SK-N-SH (cell line): ENCODE data around the gene BOC. TPM values are rescaled to one million over a fixed set of nuclear protein-coding genes. Genes with fewer than 3 reads are reported as not detected.

Source experiments
- CTCF ChIA-PET: fragments of 300-600, 350-600 bp; formaldehyde crosslinking; extraction: SDS; loops from one replicate; lab custom pipeline; 2021; lab: Yijun Ruan, JAX
- POLR2A ChIA-PET: fragments of 350-600 bp; sonication (Branson Sonifier 250); formaldehyde crosslinking; extraction: SDS; loops from one replicate; lab custom pipeline; 2020; ENCODE audit warnings: antibody characterized with exemption, inconsistent platforms; lab: Yijun Ruan, JAX
- DNase-seq: peaks from one replicate; pipeline ENCODE4 v3.0.0; 2012
- H2AFZ ChIP-seq: fragments of 200-600 bp; sonication (generic); 2 replicates; pipeline ENCODE4 v1.8.1; 2016; ENCODE audit warnings: antibody characterized with exemption, mild to moderate bottlenecking, low read depth
- H3F3A ChIP-seq: fragments of 200-600 bp; sonication (generic); replicated peaks from 2 replicates; pipeline ENCODE3; 2016; ENCODE audit warnings: antibody characterized with exemption, mild to moderate bottlenecking; ENCODE audit not compliant: insufficient read depth
- H3K27ac ChIP-seq, 2 experiments: fragments of 200-500 bp in 1 of 2; fragments of 200-600 bp in 1 of 2; sonication (Bioruptor generic) in 1 of 2; sonication (generic), shearing (Covaris generic) in 1 of 2; 2 replicates each; pipeline versions ENCODE4 v1.5.1 to v1.6.1; 2014 to 2016; ENCODE audit warnings: low read depth in 2 of 2, inconsistent platforms in 1 of 2, low read length in 1 of 2, mild to moderate bottlenecking in 1 of 2, mixed read lengths in 1 of 2
- H3K27me3 ChIP-seq: fragments of 200-600 bp; sonication (generic), shearing (Covaris generic); 2 replicates; pipeline ENCODE4 v1.6.1; 2016; ENCODE audit warnings: mixed run types; ENCODE audit not compliant: insufficient read depth
- H3K36me3 ChIP-seq, 2 experiments: fragments of 200-500 bp in 1 of 2; fragments of 200-600 bp in 1 of 2; sonication (Bioruptor generic) in 1 of 2; sonication (generic) in 1 of 2; replicated peaks in 1 of 2; 2 replicates each; pipeline versions ENCODE3 to v1.5.1; 2014 to 2016; ENCODE audit warnings: low read length in 1 of 2, mild to moderate bottlenecking in 1 of 2; ENCODE audit not compliant: insufficient read depth in 2 of 2, control insufficient read depth in 1 of 2
- H3K4me1 ChIP-seq, 2 experiments: fragments of 200-500 bp in 1 of 2; fragments of 200-600 bp in 1 of 2; sonication (Bioruptor generic) in 1 of 2; sonication (generic), shearing (Covaris generic) in 1 of 2; 2 replicates each; pipeline versions ENCODE4 v1.5.1 to v1.6.1; 2014 to 2016; ENCODE audit warnings: low read depth in 1 of 2, low read length in 1 of 2, mixed run types in 1 of 2; ENCODE audit not compliant: insufficient read depth in 2 of 2, control insufficient read depth in 1 of 2
- H3K4me2 ChIP-seq: fragments of 200-600 bp; sonication (generic), shearing (Covaris generic); 2 replicates; pipeline ENCODE4 v1.6.1; 2017; ENCODE audit warnings: mixed run types
- H3K4me3 ChIP-seq, 2 experiments: fragments of 200-500 bp in 1 of 2; fragments of 200-600 bp in 1 of 2; sonication (Bioruptor generic) in 1 of 2; sonication (generic), shearing (Covaris generic) in 1 of 2; 2 replicates each; pipeline versions ENCODE4 v1.5.1 to v1.8.1; 2014 to 2016; ENCODE audit warnings: low read depth in 2 of 2, inconsistent platforms in 1 of 2, low read length in 1 of 2, mild to moderate bottlenecking in 1 of 2, mixed read lengths in 1 of 2, moderate library complexity in 1 of 2
- H3K79me2 ChIP-seq: fragments of 200-600 bp; sonication (generic); 2 replicates; pipeline ENCODE4 v1.8.1; 2017; ENCODE audit warnings: mild to moderate bottlenecking; ENCODE audit not compliant: insufficient read depth
- H3K9ac ChIP-seq: fragments of 200-600 bp; sonication (generic); 2 replicates; pipeline ENCODE4 v1.6.1; 2017; ENCODE audit warnings: mixed run types
- H3K9me2 ChIP-seq: fragments of 200-600 bp; sonication (generic); 2 replicates; pipeline ENCODE4 v1.6.1; 2017; ENCODE audit warnings: mixed run types
- H3K9me3 ChIP-seq: fragments of 200-600 bp; sonication (generic); 2 replicates; pipeline ENCODE4 v1.6.1; 2017; ENCODE audit warnings: mixed run types, mild to moderate bottlenecking, moderate library complexity
- H4K20me1 ChIP-seq: fragments of 200-600 bp; sonication (generic); 2 replicates; pipeline ENCODE4 v1.6.1; 2017; ENCODE audit warnings: mild to moderate bottlenecking, mixed run types; ENCODE audit not compliant: insufficient read depth
- CTCF ChIP-seq: fragments of 200-600 bp; sonication (generic); IDR thresholded peaks from 2 replicates; pipeline ENCODE4 v1.6.1; 2017; ENCODE audit warnings: antibody characterized with exemption, mild to moderate bottlenecking, moderate library complexity
- EP300 ChIP-seq, 2 experiments: IDR thresholded peaks; 2 replicates each; pipeline versions ENCODE4 v1.4.0 to v1.6.1; 2012; ENCODE audit warnings: borderline replicate concordance in 1 of 2, low read depth in 1 of 2, low read length in 1 of 2
- FOSL2 ChIP-seq: IDR thresholded peaks from 2 replicates; pipeline ENCODE4 v1.4.0; 2012; ENCODE audit warnings: low read depth, mild to moderate bottlenecking, moderate library complexity, borderline replicate concordance
- GABPA ChIP-seq: IDR thresholded peaks from 2 replicates; pipeline ENCODE4 v1.4.0; 2012; ENCODE audit warnings: low read depth, mild to moderate bottlenecking
- JUND ChIP-seq: IDR thresholded peaks from 2 replicates; pipeline ENCODE4 v1.4.0; 2012
- MAX ChIP-seq: IDR thresholded peaks from 2 replicates; pipeline ENCODE4 v1.4.0; 2012; ENCODE audit warnings: low read depth
- MEF2A ChIP-seq: IDR thresholded peaks from 2 replicates; pipeline ENCODE4 v1.4.0; 2012; ENCODE audit warnings: low read depth, borderline replicate concordance
- NRF1 ChIP-seq: IDR thresholded peaks from 2 replicates; pipeline ENCODE4 v1.6.1; 2012; ENCODE audit warnings: low read depth, mild to moderate bottlenecking, low read length
- POLR2AphosphoS5 ChIP-seq: IDR thresholded peaks from 2 replicates; pipeline ENCODE4 v1.6.1; 2012; ENCODE audit warnings: low read depth, low read length
- RCOR1 ChIP-seq: fragments of 150-350 bp; IDR thresholded peaks from 2 replicates; pipeline ENCODE4 v1.6.1; 2017; ENCODE audit warnings: antibody characterized with exemption, low read length
- RFX5 ChIP-seq: IDR thresholded peaks from 2 replicates; pipeline ENCODE4 v1.6.1; 2012; ENCODE audit warnings: mild to moderate bottlenecking, improper control_type of control experiment, low read length
- TCF12 ChIP-seq: IDR thresholded peaks from 2 replicates; pipeline ENCODE4 v1.4.0; 2012
- WGBS: methylation state at CpG from one replicate; pipeline ENCODE4 v1.1.6; 2017; ENCODE audit warnings: low lambda C conversion rate; 5-methylcytosine and 5-hydroxymethylcytosine counted together
- polyA plus RNA-seq, 3 experiments: library from polyadenylated mRNA; depleted of rRNA; stranded (reverse); fragments of >200 nt; gene quantifications; 2 replicates each; pipeline ENCODE4 v1.2.3, GENCODE V29; 2012
- TF ChIP-seq, protein P1 (sequence below): fragments of 150-350 bp; IDR thresholded peaks from 2 replicates; pipeline ENCODE4 v1.6.1; 2017; ENCODE audit warnings: antibody characterized with exemption, low read length, low read depth, borderline replicate concordance

BOC gene
- polyA plus RNA-seq, 1 of the 3 experiments (the other 2 are of a cell fraction) = 6.6 TPM

- Histone ChIP-seq H3K4me1 (peaks cover 0 to 3% of the 10 kb centered on the region in 2 experiments; a peak in 1 of 4 replicates), H3K27me3 (no peaks in the 10 kb centered on the region), H2AFZ (no peak overlapping the region), H3K9me3 (no peaks in the 10 kb centered on the region), H3F3A (no peaks in the 10 kb centered on the region), H3K27ac (no peak overlapping the region), H4K20me1 (no peaks in the 10 kb centered on the region), H3K9ac (no peak overlapping the region), H3K4me2 (no peak overlapping the region), H3K9me2 (no peaks in the 10 kb centered on the region), H3K36me3 (peaks cover 0 to 10% of the 10 kb centered on the region in 2 experiments), H3K4me3 (no peak overlapping the region), H3K79me2 (no peaks in the 10 kb centered on the region)
- CTCF ChIA-PET = interaction anchor here (0.7 to 1.4 kb wide), 6 partner anchors 7 to 205 kb away, joined by 3 to 5 read pairs (median 3); no protein-coding TSS in a partner anchor
- POLR2A ChIA-PET = no interaction called here
- TF ChIP-seq, protein P1, sequence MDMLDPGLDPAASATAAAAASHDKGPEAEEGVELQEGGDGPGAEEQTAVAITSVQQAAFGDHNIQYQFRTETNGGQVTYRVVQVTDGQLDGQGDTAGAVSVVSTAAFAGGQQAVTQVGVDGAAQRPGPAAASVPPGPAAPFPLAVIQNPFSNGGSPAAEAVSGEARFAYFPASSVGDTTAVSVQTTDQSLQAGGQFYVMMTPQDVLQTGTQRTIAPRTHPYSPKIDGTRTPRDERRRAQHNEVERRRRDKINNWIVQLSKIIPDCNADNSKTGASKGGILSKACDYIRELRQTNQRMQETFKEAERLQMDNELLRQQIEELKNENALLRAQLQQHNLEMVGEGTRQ = no peak
- no peak for TF ChIP-seq RFX5
- no peak for TF ChIP-seq FOSL2
- TF ChIP-seq TCF12 = no peak
- no peak for TF ChIP-seq EP300 (IDR thresholded peaks at IDR 0.05; ENCODE audit: borderline replicate concordance in 1 of 2, low read depth in 1 of 2, low read length in 1 of 2)
- no peak for TF ChIP-seq MEF2A
- DNase-seq = no peak
- WGBS = 94% methylated on average over 7 of the region's 7 CpGs
Measured at GRCh38 chr3:113255854-113256615, 44.7 kb downstream of the BOC start.

DNA sequence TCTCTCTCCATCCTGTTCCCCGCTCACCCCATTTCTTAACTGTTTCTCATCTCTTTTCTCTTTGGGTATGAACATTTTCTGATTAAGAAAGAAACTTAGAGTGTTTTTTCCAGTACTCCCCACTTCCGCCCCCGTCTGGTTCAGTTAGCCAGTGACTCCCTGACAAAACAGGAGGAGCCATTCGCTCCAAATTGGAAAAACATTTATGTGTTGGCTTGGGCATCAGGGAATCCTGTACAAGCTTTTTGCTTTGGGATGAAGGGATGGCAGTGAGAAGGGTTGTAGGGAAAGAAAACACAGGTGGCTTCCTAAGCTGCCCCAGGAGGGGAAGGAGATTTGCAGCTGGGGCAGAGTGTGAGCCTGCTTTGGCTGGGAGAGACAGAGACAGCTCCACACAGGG is 47.0 kb downstream of the BOC start:
- DNase-seq = no peak
- H3F3A ChIP-seq = no peaks in the 10 kb centered on the region
- H3K9me3 ChIP-seq = no peaks in the 10 kb centered on the region
- H3K27me3 ChIP-seq = no peaks in the 10 kb centered on the region
- H4K20me1 ChIP-seq = no peaks in the 10 kb centered on the region
- H3K36me3 ChIP-seq = peaks cover 0 to 7% of the 10 kb centered on the region in 2 experiments
- ChIA-PET CTCF (interaction anchor here (0.8 to 1.5 kb wide), 5 partner anchors 10 to 223 kb away, joined by 3 to 5 read pairs (median 4); no protein-coding TSS in a partner anchor), POLR2A (no interaction called here)
- H3K4me3 ChIP-seq = no peak overlapping the region
- no peak overlapping the region for H2AFZ ChIP-seq
- peaks cover 0 to 6% of the 10 kb centered on the region in 2 experiments; a peak in 1 of 4 replicates for H3K4me1 ChIP-seq
- H3K4me2 ChIP-seq = no peak overlapping the region
- TF ChIP-seq CTCF (no peak), JUND (no peak), RCOR1 (no peak), MAX (no peak), NRF1 (no peak), POLR2AphosphoS5 (no peak), GABPA (no peak)
- WGBS = 96% methylated on average over 4 of the region's 4 CpGs
- no peak overlapping the region for H3K9ac ChIP-seq
- H3K9me2 ChIP-seq = no peaks in the 10 kb centered on the region
- no peak overlapping the region for H3K27ac ChIP-seq
- no peaks in the 10 kb centered on the region for H3K79me2 ChIP-seq
